A549 (cell line): Measurements from ENCODE around the gene B9D1.

Source experiments
- ATOH8 ChIP-seq: fragments of 250-450 bp; sonication (Bioruptor Pico); IDR thresholded peaks from 2 replicates; pipeline ENCODE4 v1.5.0; 2020; ENCODE audit warnings: low read depth, mild to moderate bottlenecking, moderate library complexity
- CTCF ChIP-seq: fragments of >200 bp; sonication (Bioruptor Twin); formaldehyde crosslinking; IDR thresholded peaks from 3 replicates; pipeline ENCODE4 v1.5.1; 2016
- JUN ChIP-seq, 2 experiments: fragments of >200 bp; sonication (Bioruptor Twin); formaldehyde crosslinking; IDR thresholded peaks; 2 replicates in 1 of 2; 3 replicates in 1 of 2; pipeline ENCODE4 v1.6.1; 2016 to 2017
- POLR2A ChIP-seq: IDR thresholded peaks from 2 replicates; pipeline ENCODE4 v1.6.1; 2012; ENCODE audit warnings: mild to moderate bottlenecking, low read length
- RAD21 ChIP-seq, 2 experiments: fragments of >200 bp in 1 of 2; sonication (Bioruptor Twin) in 1 of 2; formaldehyde crosslinking in 1 of 2; IDR thresholded peaks in 1 of 2; conservative IDR thresholded peaks in 1 of 2; 2 replicates in 1 of 2; 3 replicates in 1 of 2; pipeline ENCODE4 v1.6.1; 2012 to 2018; ENCODE audit warnings: inconsistent platforms in 1 of 2
- RARB ChIP-seq: fragments of 250-450 bp; sonication (Bioruptor Pico); IDR thresholded peaks from 2 replicates; pipeline ENCODE4 v1.8.0; 2021; ENCODE audit warnings: mild to moderate bottlenecking, moderate library complexity
- REST ChIP-seq: fragments of 200-600 bp; sonication (generic); IDR thresholded peaks from 2 replicates; pipeline ENCODE4 v1.6.1; 2016; ENCODE audit warnings: antibody characterized with exemption, mild to moderate bottlenecking, moderate library complexity
- USF2 ChIP-seq: fragments of 450-650 bp; IDR thresholded peaks from 2 replicates; pipeline ENCODE4 v1.6.1; 2014; ENCODE audit warnings: antibody characterized with exemption
- ZNF302 ChIP-seq: fragments of 250-450 bp; sonication (Bioruptor Pico); IDR thresholded peaks from 2 replicates; pipeline ENCODE4 v1.9.0; 2021; ENCODE audit warnings: inconsistent platforms, mild to moderate bottlenecking, moderate library complexity

- TF ChIP-seq CTCF (no peak), REST (no peak), JUN (IDR thresholded peaks at IDR 0.05) (no peak), RAD21 (conservative IDR thresholded peaks at IDR 0.05 in 1 of 2, IDR thresholded peaks at IDR 0.05 in 1 of 2) (no peak), ATOH8 (no peak), POLR2A (no peak), ZNF302 (CRISPR knock-in tag) (no peak), RARB (CRISPR knock-in tag) (no peak), USF2 (no peak)
Observed at GRCh38 chr17:19298569-19299213, 63.8 kb downstream of the B9D1 start.
